K562 (cell line): ENCODE measurements around the gene PPL. TPM values are rescaled to one million over a fixed set of nuclear protein-coding genes. Genes with fewer than 3 reads are reported as not detected.

Experiments used
- ATAC-seq: fragments of 200-7000 bp; cut with Tn5 transposase; 3 replicates; pipeline ENCODE4 v1.9.1; 2020; ENCODE audit warnings: moderate library complexity
- BruUV-seq: library from RNA; stranded (reverse); fragments of 400-500 nt; replicated peaks from 2 replicates; lab custom pipeline; 2021; lab: Mats Ljungman, UMichigan
- CTCF ChIA-PET: fragments of 300-600 bp; formaldehyde crosslinking; extraction: SDS; loops from one replicate; lab custom pipeline; 2021; ENCODE audit warnings: low intra/inter-chr PET ratio; lab: Yijun Ruan, JAX
- POLR2A ChIA-PET: fragments of 300-600, 350-650 bp; sonication (Branson Sonifier 250); formaldehyde crosslinking; extraction: SDS; loops from one replicate; lab custom pipeline; 2021; ENCODE audit warnings: antibody characterized with exemption, inconsistent platforms; lab: Yijun Ruan, JAX
- DNase-seq, 4 experiments: peaks; one replicate each; pipeline versions ENCODE4 v3.0.0 to v3.0.0-alpha.2; 2011 to 2018; ENCODE audit warnings: low spot score in 3 of 4, mixed read lengths in 3 of 4; ENCODE audit errors: extremely low read depth in 1 of 4
- FAIRE-seq: peaks from 2 replicates; lab custom pipeline; 2011; peaks lifted over from hg19 to GRCh38; lab: Jason Lieb, UNC
- H2AFZ ChIP-seq: 2 replicates; pipeline ENCODE4 v1.6.0; 2011; ENCODE audit warnings: low read depth, low read length, control low read depth, inconsistent platforms
- H3K27ac ChIP-seq: fragments of 200-600 bp; 3 replicates; pipeline ENCODE4 v1.8.0; 2011; ENCODE audit warnings: low read depth, mild to moderate bottlenecking, control low read depth, inconsistent platforms, low read length, moderate library complexity, mixed read lengths; ENCODE audit errors: extremely low read depth
- H3K27me3 ChIP-seq, 2 experiments: fragments of 300-600 bp in 1 of 2; 2 replicates in 1 of 2; 3 replicates in 1 of 2; pipeline versions ENCODE4 v1.6.0 to v1.8.0; 2011; ENCODE audit warnings: inconsistent platforms in 2 of 2, low read length in 2 of 2, mild to moderate bottlenecking in 1 of 2, mixed read lengths in 1 of 2, moderate library complexity in 1 of 2; ENCODE audit not compliant: control insufficient read depth in 2 of 2, insufficient read depth in 2 of 2
- H3K36me3 ChIP-seq: fragments of 300-600 bp; 3 replicates; pipeline ENCODE4 v1.8.0; 2011; ENCODE audit warnings: mild to moderate bottlenecking, low read length, inconsistent platforms; ENCODE audit not compliant: control insufficient read depth, insufficient read depth
- H3K4me1 ChIP-seq, 2 experiments: fragments of 200-600 bp in 1 of 2; replicated peaks in 1 of 2; 2 replicates in 1 of 2; 3 replicates in 1 of 2; pipeline versions ENCODE4 v1.5.1 to v1.8.0; 2011; ENCODE audit warnings: inconsistent platforms in 2 of 2, low read length in 2 of 2, mild to moderate bottlenecking in 1 of 2, mixed read lengths in 1 of 2, moderate library complexity in 1 of 2; ENCODE audit not compliant: control insufficient read depth in 2 of 2, insufficient read depth in 2 of 2
- H3K4me2 ChIP-seq: 2 replicates; pipeline ENCODE4 v1.6.1; 2011; ENCODE audit warnings: low read length, control low read depth, inconsistent platforms, mixed read lengths; ENCODE audit not compliant: insufficient read depth
- H3K4me3 ChIP-seq: fragments of 200-600 bp; sonication (generic), shearing (Covaris generic); 2 replicates; pipeline ENCODE4 v1.5.1; 2016; ENCODE audit warnings: control low read depth, inconsistent platforms
- H3K79me2 ChIP-seq: fragments of 200-600 bp; 3 replicates; pipeline ENCODE4 v1.8.0; 2011; ENCODE audit warnings: low read length, inconsistent platforms; ENCODE audit not compliant: control insufficient read depth, insufficient read depth
- H3K9ac ChIP-seq, 2 experiments: 2 replicates each; pipeline versions ENCODE4 v1.6.0 to v1.6.1; 2011; ENCODE audit warnings: low read depth in 2 of 2, low read length in 2 of 2, control low read depth in 1 of 2, inconsistent platforms in 1 of 2, mild to moderate bottlenecking in 1 of 2, mixed read lengths in 1 of 2; ENCODE audit not compliant: insufficient read depth in 1 of 2
- H3K9me1 ChIP-seq: one replicate; pipeline ENCODE4 v1.6.0; 2011; ENCODE audit warnings: inconsistent platforms, mild to moderate bottlenecking, low read length, moderate library complexity; ENCODE audit not compliant: control insufficient read depth, insufficient read depth
- H3K9me3 ChIP-seq: replicated peaks from 2 replicates; pipeline ENCODE4 v1.5.1; 2011; ENCODE audit warnings: low read depth, low read length, inconsistent platforms; ENCODE audit not compliant: control insufficient read depth, insufficient read depth
- H4K20me1 ChIP-seq: replicated peaks from 2 replicates; pipeline ENCODE4 v1.6.1; 2011; ENCODE audit warnings: low read length, inconsistent platforms, mixed read lengths; ENCODE audit not compliant: control insufficient read depth, insufficient read depth
- ARID1B ChIP-seq: fragments of 450-650 bp; IDR thresholded peaks from 2 replicates; pipeline ENCODE4 v1.6.1; 2016; ENCODE audit warnings: antibody characterized with exemption, mild to moderate bottlenecking, inconsistent platforms
- C11orf30 ChIP-seq: fragments of 450-650 bp; IDR thresholded peaks from 2 replicates; pipeline ENCODE4 v1.6.1; 2016; ENCODE audit warnings: low read depth, mild to moderate bottlenecking
- CEBPG ChIP-seq, 3 experiments: fragments of 200-800 bp in 1 of 3; sonication (Bioruptor generic) in 1 of 3; sonication (generic) in 1 of 3; formaldehyde crosslinking in 1 of 3; IDR thresholded peaks in 2 of 3; conservative IDR thresholded peaks in 1 of 3; 2 replicates each; pipeline versions ENCODE4 v1.6.1 to v1.8.0; 2016 to 2022; ENCODE audit warnings: missing compliant biosample characterization in 2 of 3, missing genetic modification characterization in 2 of 3, mild to moderate bottlenecking in 1 of 3, missing genetic modification reagents in 1 of 3
- FOXA3 ChIP-seq, 2 experiments: fragments of 450-650 bp in 1 of 2; sonication (generic) in 1 of 2; formaldehyde crosslinking; IDR thresholded peaks in 1 of 2; conservative IDR thresholded peaks in 1 of 2; 2 replicates each; pipeline versions ENCODE4 v1.4.0 to v1.8.0; 2020 to 2022; ENCODE audit warnings: mild to moderate bottlenecking in 2 of 2, missing genetic modification reagents in 1 of 2
- GTF2A2 ChIP-seq: IDR thresholded peaks from 2 replicates; pipeline ENCODE4 v1.6.1; 2016; ENCODE audit warnings: mild to moderate bottlenecking, missing genetic modification characterization, missing compliant biosample characterization
- KAT7 ChIP-seq: sonication (generic); formaldehyde crosslinking; IDR thresholded peaks from 2 replicates; pipeline ENCODE4 v1.8.0; 2022; ENCODE audit warnings: missing genetic modification reagents, mild to moderate bottlenecking, borderline replicate concordance
- KAT8 ChIP-seq: fragments of 450-650 bp; IDR thresholded peaks from 2 replicates; pipeline ENCODE4 v1.6.1; 2016; ENCODE audit warnings: low read depth, mild to moderate bottlenecking
- MAFF ChIP-seq: IDR thresholded peaks from 2 replicates; pipeline ENCODE4 v1.6.1; 2012; ENCODE audit warnings: low read length, improper control_type of control experiment
- MAFG ChIP-seq: fragments of 450-650 bp; conservative IDR thresholded peaks from 2 replicates; pipeline ENCODE4 v1.6.1; 2016; ENCODE audit warnings: missing genetic modification characterization, missing compliant biosample characterization
- NR4A1 ChIP-seq, 2 experiments: fragments of 250-450 bp in 1 of 2; fragments of 450-650 bp in 1 of 2; sonication (Bioruptor Pico) in 1 of 2; IDR thresholded peaks; 2 replicates each; pipeline versions ENCODE4 v1.4.0 to v1.6.1; 2016 to 2020; ENCODE audit warnings: mild to moderate bottlenecking in 2 of 2, missing compliant biosample characterization in 1 of 2, missing genetic modification characterization in 1 of 2, moderate library complexity in 1 of 2
- TCF7L2 ChIP-seq: fragments of 150-350 bp; IDR thresholded peaks from 2 replicates; pipeline ENCODE4 v1.6.1; 2016; ENCODE audit warnings: low read depth, mild to moderate bottlenecking, low read length, moderate library complexity
- ZNF175 ChIP-seq: fragments of 200-800 bp; sonication (Bioruptor generic); IDR thresholded peaks from 2 replicates; pipeline ENCODE4 v1.6.1; 2016; ENCODE audit warnings: low read depth, mild to moderate bottlenecking, missing genetic modification characterization, missing compliant biosample characterization
- ZNF316 ChIP-seq: fragments of 450-650 bp; IDR thresholded peaks from 2 replicates; pipeline ENCODE4 v1.6.1; 2016
- ZNF707 ChIP-seq: fragments of 250-450 bp; sonication (Bioruptor Pico); conservative IDR thresholded peaks from 2 replicates; pipeline ENCODE4 v1.8.0; 2022; ENCODE audit warnings: inconsistent platforms, mild to moderate bottlenecking, moderate library complexity
- WGBS: fragments of 100-300 bp; shearing (Covaris generic); methylation state at CpG from one replicate; pipeline ENCODE4 v1.1.6; 2016; ENCODE audit warnings: low coverage, mixed read lengths; ENCODE audit not compliant: insufficient coverage; ENCODE audit errors: missing lambda C conversion rate; 5-methylcytosine and 5-hydroxymethylcytosine counted together
- in situ Hi-C: fragments of 300-500 bp; cut with MboI; formaldehyde crosslinking; loops from 4 replicates; pipeline ENCODE4 v1.15.0; 2018; ENCODE audit warnings: inconsistent platforms, mixed read lengths
- intact Hi-C: fragments of 100-400 bp; cut with micrococcal nuclease; formaldehyde crosslinking; loops from 2 replicates; pipeline ENCODE4 v1.14.2; 2022
- polyA plus RNA-seq, 8 experiments: library from polyadenylated mRNA; depleted of rRNA in 4 of 8; stranded (reverse) in 5 of 8; unstranded in 3 of 8; fragments of >200 nt; fragmentation: Nextera tagmentation in 2 of 8; fragmentation: Illumina TruSeq in 1 of 8; extraction: Ambion mirVana in 2 of 8; extraction: Trizol in 1 of 8; gene quantifications; 2 replicates each; pipeline versions ENCODE4 v1.2.1 to v1.2.3, GENCODE V29; 2011 to 2014; ENCODE audit warnings: inconsistent platforms in 1 of 8, missing spikeins in 1 of 8
- total RNA-seq, 7 experiments: library from RNA; depleted of rRNA in 6 of 7; stranded (reverse); fragments of >200 nt in 6 of 7; fragmentation: Illumina TruSeq in 2 of 7; extraction: Trizol in 2 of 7; gene quantifications; 2 replicates each; pipeline versions ENCODE4 v1.2.1 to v1.2.3, GENCODE V29; 2011 to 2021; ENCODE audit warnings: low replicate concordance in 1 of 7
- TF ChIP-seq, protein P1 (sequence below): sonication (generic); formaldehyde crosslinking; IDR thresholded peaks from 2 replicates; pipeline ENCODE4 v1.8.0; 2022; ENCODE audit warnings: missing genetic modification reagents, mild to moderate bottlenecking, borderline replicate concordance

Gene PPL
- total and polyA plus RNA-seq, 9 of the 15 experiments (the other 6 are each of a cell fraction or from before 2014, with no cell fraction given) = 0.01 to 0.15 (median 0.07) TPM; not detected in 3

DNA sequence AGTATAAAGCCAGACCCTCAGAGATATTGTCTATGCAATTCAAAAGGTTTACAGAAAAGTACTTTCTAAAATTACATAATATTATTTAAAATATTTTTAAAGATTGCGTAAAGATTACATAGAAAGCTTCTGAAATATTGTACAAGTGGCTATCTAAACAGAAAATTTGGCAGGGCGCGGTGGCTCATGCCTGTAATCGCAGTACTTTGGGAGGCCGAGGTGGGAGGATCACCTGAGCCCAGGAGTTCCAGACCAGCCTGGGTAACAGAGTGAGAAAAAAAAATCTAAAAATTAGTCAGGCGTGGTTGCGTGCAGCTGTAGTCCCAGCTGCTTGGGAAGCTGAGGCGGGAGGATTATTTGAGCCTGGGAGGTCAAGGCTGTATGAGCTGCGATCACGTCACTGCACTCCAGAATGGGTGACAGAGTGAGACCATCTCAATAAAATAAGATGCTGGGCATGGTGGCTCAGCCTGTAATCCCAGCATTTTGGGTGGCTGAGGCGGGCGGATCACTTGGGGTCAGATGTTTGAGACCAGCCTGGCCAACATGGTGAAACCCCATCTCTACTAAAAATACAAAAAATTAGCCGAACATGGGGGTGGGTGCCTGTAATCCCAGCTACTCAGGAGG is 71.6 kb downstream of the PPL start:
- Histone ChIP-seq H3K9me3 (no peaks in the 10 kb centered on the region), H3K4me3 (no peak overlapping the region), H3K79me2 (peaks cover 57% of the 10 kb centered on the region), H2AFZ (no peak overlapping the region), H4K20me1 (peaks cover 42% of the 10 kb centered on the region), H3K27me3 (no peaks in the 10 kb centered on the region), H3K4me1 (no peaks in the 10 kb centered on the region), H3K4me2 (no peak overlapping the region), H3K27ac (no peak overlapping the region), H3K36me3 (peaks cover 84% of the 10 kb centered on the region)
- POLR2A ChIA-PET = interaction anchor here (0.6 to 0.8 kb wide), 2 partner anchors 14 to 56 kb away, joined by 3 read pairs; no protein-coding TSS in a partner anchor
- 96% methylated on average over 12 of the region's 13 CpGs for WGBS
- ATAC-seq (no peak), FAIRE-seq (no peak)
- intact Hi-C loops = no loop called here
- no peak for TF ChIP-seq ZNF175
- TF ChIP-seq CEBPG (CRISPR knock-in tag; IDR thresholded peaks at IDR 0.05) = no peak
- 0 out of 4 replicates have a peak, but pooled peaks of 1 of the 2 experiments have one; percentile 14 for TF ChIP-seq CEBPG (tag; conservative IDR thresholded peaks at IDR 0.05 in 1 of 2, IDR thresholded peaks at IDR 0.05 in 1 of 2)
- TF ChIP-seq, all 486 proteins: peak for 1
- H3K9ac ChIP-seq = 0 out of 4 replicates have a peak overlapping the region, but pooled peaks of 1 of the 2 experiments have one; percentile 45
- no TSS peak for BruUV-seq
- in situ Hi-C loops = no loop called here
- no peak for DNase-seq
- no peaks in the 10 kb centered on the region for H3K9me1 ChIP-seq
- CTCF ChIA-PET = no interaction called here

DNA sequence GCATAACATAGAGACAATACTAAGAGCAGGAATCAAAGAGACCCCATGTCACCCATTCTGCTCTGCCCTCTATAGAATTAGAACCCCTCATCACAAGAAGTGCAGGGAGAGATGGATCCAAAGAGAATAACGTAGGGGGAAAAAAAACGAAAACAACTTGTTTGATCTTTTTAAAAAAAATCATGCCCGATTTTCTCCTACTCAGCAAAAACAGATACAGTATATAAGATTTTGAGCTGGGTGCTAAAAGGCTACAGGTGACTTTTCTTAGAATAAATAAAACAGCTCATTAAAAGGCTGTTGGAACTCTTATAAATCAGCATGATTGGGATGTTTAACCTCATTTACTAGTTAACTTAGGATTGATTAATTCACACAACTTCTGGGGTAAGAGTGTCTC is 72.2 kb downstream of the PPL start:
- ChIA-PET POLR2A (interaction anchor here (0.6 kb wide), 1 partner anchor 57 kb away, joined by 3 read pairs; no protein-coding TSS in a partner anchor), CTCF (no interaction called here)
- H3K9me3 ChIP-seq = no peaks in the 10 kb centered on the region
- no peaks in the 10 kb centered on the region for H3K27me3 ChIP-seq
- no TSS peak for BruUV-seq
- H3K4me3 ChIP-seq = no peak overlapping the region
- H2AFZ ChIP-seq = no peak overlapping the region
- intact Hi-C loops (no loop called here), in situ Hi-C loops (no loop called here)
- no peak overlapping the region for H3K4me2 ChIP-seq
- H3K79me2 ChIP-seq = peaks cover 57% of the 10 kb centered on the region
- 50% methylated on average over 3 of the region's 3 CpGs for WGBS
- DNase-seq (no peak), FAIRE-seq (no peak), ATAC-seq (no peak)
- H3K27ac ChIP-seq = no peak overlapping the region
- no peak overlapping the region for H3K9ac ChIP-seq
- H3K36me3 ChIP-seq = peaks cover 84% of the 10 kb centered on the region
- peaks cover 40% of the 10 kb centered on the region for H4K20me1 ChIP-seq
- no peaks in the 10 kb centered on the region for H3K9me1 ChIP-seq
- no peaks in the 10 kb centered on the region for H3K4me1 ChIP-seq
- TF ChIP-seq ZNF316 (peak; percentile 84), ZNF707 (CRISPR knock-in tag) (no peak), KAT7 (no peak), GTF2A2 (tag) (no peak), MAFG (peak; percentile 59), FOXA3 (CRISPR knock-in tag; conservative IDR thresholded peaks at IDR 0.05 in 1 of 2, IDR thresholded peaks at IDR 0.05 in 1 of 2) (no peak), ARID1B (no peak), TCF7L2 (no peak), KAT8 (no peak), NR4A1 (CRISPR knock-in tag; IDR thresholded peaks at IDR 0.05) (no peak), NR4A1 (tag; IDR thresholded peaks at IDR 0.05) (no peak), MAFF (peak; percentile 59), C11orf30 (peak; percentile 74)
- TF ChIP-seq, protein P1, sequence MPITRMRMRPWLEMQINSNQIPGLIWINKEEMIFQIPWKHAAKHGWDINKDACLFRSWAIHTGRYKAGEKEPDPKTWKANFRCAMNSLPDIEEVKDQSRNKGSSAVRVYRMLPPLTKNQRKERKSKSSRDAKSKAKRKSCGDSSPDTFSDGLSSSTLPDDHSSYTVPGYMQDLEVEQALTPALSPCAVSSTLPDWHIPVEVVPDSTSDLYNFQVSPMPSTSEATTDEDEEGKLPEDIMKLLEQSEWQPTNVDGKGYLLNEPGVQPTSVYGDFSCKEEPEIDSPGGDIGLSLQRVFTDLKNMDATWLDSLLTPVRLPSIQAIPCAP (CRISPR knock-in tag) = no peak
